T-helper 17 cell (primary cell): Measurements from ENCODE around the gene L3MBTL4. TPM values are rescaled to one million over a fixed set of nuclear protein-coding genes. Genes with fewer than 3 reads are reported as not detected.

ENCODE experiments used
- ATAC-seq: fragments of 150-1000 bp; cut with Tn5 transposase; 2 replicates; pipeline ENCODE4 v1.10.0; 2021; ENCODE audit warnings: mild to moderate bottlenecking, moderate library complexity
- DNase-seq, 3 donors: peaks; one replicate each; pipeline versions ENCODE4 v3.0.0 to v3.0.0-alpha.2; 2020 to 2021
- H3K9me3 ChIP-seq: one replicate; pipeline ENCODE4 v1.7.0; 2013; ENCODE audit warnings: low read length, mild to moderate bottlenecking; ENCODE audit not compliant: control insufficient read depth, poor library complexity, severe bottlenecking
- H3K27ac Mint-ChIP-seq: one replicate; pipeline ENCODE4 v1.8.0; 2022; ENCODE audit warnings: mild to moderate bottlenecking, moderate library complexity, mixed read lengths
- H3K27me3 Mint-ChIP-seq: one replicate; pipeline ENCODE4 v1.8.0; 2022; ENCODE audit warnings: mixed read lengths
- H3K36me3 Mint-ChIP-seq: one replicate; pipeline ENCODE4 v1.8.0; 2022; ENCODE audit warnings: low read depth, mixed read lengths
- H3K4me1 Mint-ChIP-seq: one replicate; pipeline ENCODE4 v1.8.0; 2022; ENCODE audit warnings: mild to moderate bottlenecking, mixed read lengths
- H3K4me3 Mint-ChIP-seq: one replicate; pipeline ENCODE4 v1.8.0; 2022; ENCODE audit warnings: mild to moderate bottlenecking, moderate library complexity, mixed read lengths
- total RNA-seq, 4 donors: library from RNA in 2 of 4; stranded (reverse) in 2 of 4; gene quantifications; one replicate each; pipeline ENCODE4 v1.2.3 and lab custom pipeline; 2022 to 2026

The L3MBTL4 gene
- total RNA-seq, 2 donors from 2014 or later, result 0.18 to 0.80 TPM

GRCh38 chr18:5992381-5992780 lies 422.3 kb downstream of the L3MBTL4 start:
- Mint-ChIP-seq H3K4me3 (no peak overlapping the region), H3K36me3 (no peaks in the 10 kb centered on the region), H3K27ac (no peak overlapping the region), H3K4me1 (no peaks in the 10 kb centered on the region), H3K27me3 (no peaks in the 10 kb centered on the region)
- no peaks in the 10 kb centered on the region for H3K9me3 ChIP-seq
- DNase-seq, result no peak
- ATAC-seq, result no peak

DNA sequence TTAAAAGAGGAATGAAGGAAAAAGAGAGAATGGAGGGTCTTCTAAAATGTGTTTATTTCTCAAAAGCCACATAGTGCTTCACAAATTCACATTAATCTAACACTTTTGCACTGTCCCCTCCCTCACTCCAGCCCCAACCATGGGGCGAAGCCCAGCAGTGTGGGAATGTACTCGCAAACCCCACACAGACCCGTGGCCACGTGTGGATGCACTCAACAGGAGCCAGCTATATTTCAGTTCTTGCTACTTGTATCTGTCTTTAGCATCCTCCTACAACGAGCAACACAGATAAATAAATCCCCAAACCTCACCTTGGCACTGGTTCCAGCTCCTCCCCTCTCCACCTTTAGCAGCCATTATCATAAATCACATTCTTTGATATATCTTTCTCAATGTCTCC lies 427.5 kb downstream of the L3MBTL4 start:
- H3K9me3 ChIP-seq, result no peaks in the 10 kb centered on the region
- no peak for ATAC-seq
- no peaks in the 10 kb centered on the region for H3K36me3 Mint-ChIP-seq
- H3K27me3 Mint-ChIP-seq, result no peaks in the 10 kb centered on the region
- no peak for DNase-seq
- H3K4me3 Mint-ChIP-seq, result no peak overlapping the region
- H3K27ac Mint-ChIP-seq, result no peak overlapping the region
- no peaks in the 10 kb centered on the region for H3K4me1 Mint-ChIP-seq

DNA sequence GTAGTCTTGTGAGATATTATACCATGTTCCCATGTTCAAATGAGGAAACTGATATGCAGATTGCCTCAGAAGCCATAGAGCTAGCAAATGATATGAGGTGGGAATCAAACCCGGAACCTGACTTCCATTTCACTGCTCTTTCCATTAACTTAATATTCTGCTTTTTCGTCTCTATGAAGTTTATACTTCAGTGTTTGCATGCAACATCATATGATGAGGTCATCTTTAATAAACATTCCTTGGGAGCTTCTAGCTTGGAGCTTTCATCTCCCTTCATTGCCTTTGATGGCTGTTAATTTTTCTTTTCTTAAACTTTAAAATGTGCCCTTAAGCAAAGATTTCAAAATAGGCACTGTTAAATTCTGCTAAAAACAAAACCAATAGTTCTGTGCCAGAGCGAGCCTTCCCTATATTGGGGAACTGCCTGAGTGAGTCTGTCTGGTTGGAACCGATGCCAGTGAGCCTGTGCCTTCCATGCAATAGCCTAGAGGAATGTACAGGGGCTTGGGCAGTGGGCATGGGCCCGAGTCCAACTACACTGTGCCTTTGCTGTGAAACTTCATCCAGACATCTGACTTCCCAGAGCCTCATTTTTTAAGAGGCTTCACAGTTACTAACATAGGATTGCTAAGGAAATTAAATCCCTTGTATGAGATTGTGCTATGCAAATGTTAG lies 428.3 kb downstream of the L3MBTL4 start:
- Mint-ChIP-seq H3K36me3 (no peaks in the 10 kb centered on the region), H3K4me3 (no peak overlapping the region), H3K27ac (no peak overlapping the region), H3K27me3 (no peaks in the 10 kb centered on the region), H3K4me1 (no peaks in the 10 kb centered on the region)
- ATAC-seq (no peak), DNase-seq (no peak)
- no peaks in the 10 kb centered on the region for H3K9me3 ChIP-seq

DNA sequence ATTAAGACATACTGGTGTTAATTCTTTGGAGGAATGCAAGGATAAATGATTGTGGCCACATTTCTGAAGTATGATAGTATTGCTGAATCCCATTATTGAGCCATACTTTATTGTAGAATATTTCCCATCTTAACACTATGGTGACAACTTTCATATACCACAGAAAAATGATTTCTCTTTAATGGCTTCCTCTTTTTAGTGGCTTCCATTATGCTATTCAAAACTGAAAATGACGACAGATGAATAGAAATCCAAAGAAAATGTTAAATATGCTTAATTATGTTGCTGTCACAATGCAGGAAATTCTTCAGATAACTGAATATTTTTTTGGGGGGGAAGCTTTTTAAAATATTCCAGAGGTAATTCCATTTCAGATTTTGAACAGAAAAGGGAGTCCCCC lies 430.5 kb downstream of the L3MBTL4 start:
- no peaks in the 10 kb centered on the region for H3K36me3 Mint-ChIP-seq
- no peak overlapping the region for H3K4me3 Mint-ChIP-seq
- H3K27me3 Mint-ChIP-seq, result no peaks in the 10 kb centered on the region
- H3K4me1 Mint-ChIP-seq, result no peaks in the 10 kb centered on the region
- no peak overlapping the region for H3K27ac Mint-ChIP-seq
- ATAC-seq (no peak), DNase-seq (no peak)
- H3K9me3 ChIP-seq, result no peaks in the 10 kb centered on the region

DNA sequence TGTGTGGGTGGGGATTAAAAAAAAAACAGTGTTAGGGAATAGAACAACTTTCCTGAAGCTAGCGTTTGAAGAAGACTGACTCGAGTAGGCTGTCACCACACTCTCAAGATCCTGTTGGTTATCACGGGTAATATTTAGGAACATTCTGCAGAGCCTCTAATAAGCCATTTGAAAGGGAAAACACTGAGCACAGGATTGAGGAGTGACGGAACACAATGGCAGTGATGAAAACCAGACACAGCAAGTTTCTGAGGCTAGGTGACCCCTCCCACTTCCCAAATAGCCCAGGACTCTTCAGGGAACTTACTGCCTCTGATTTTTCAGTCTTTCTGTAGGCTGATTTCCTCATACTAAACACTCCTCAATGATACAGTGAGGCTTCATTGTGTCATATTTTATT lies 431.2 kb downstream of the L3MBTL4 start:
- Mint-ChIP-seq H3K27me3 (no peaks in the 10 kb centered on the region), H3K4me3 (no peak overlapping the region), H3K36me3 (no peaks in the 10 kb centered on the region), H3K27ac (no peak overlapping the region), H3K4me1 (no peaks in the 10 kb centered on the region)
- H3K9me3 ChIP-seq, result no peaks in the 10 kb centered on the region
- DNase-seq (no peak), ATAC-seq (no peak)

- ATAC-seq, result no peak
- DNase-seq, result no peak
- Mint-ChIP-seq H3K4me1 (no peaks in the 10 kb centered on the region), H3K36me3 (no peaks in the 10 kb centered on the region), H3K4me3 (no peak overlapping the region), H3K27ac (no peak overlapping the region), H3K27me3 (no peaks in the 10 kb centered on the region)
- H3K9me3 ChIP-seq, result no peaks in the 10 kb centered on the region
Observed at GRCh38 chr18:5982332-5982731, 432.4 kb downstream of the L3MBTL4 start.

GRCh38 chr18:5980721-5981120 lies 434.0 kb downstream of the L3MBTL4 start:
- H3K9me3 ChIP-seq, result no peaks in the 10 kb centered on the region
- Mint-ChIP-seq H3K4me1 (no peaks in the 10 kb centered on the region), H3K27me3 (no peaks in the 10 kb centered on the region), H3K36me3 (no peaks in the 10 kb centered on the region), H3K27ac (no peak overlapping the region), H3K4me3 (no peak overlapping the region)
- ATAC-seq, result no peak
- no peak for DNase-seq

- Mint-ChIP-seq H3K4me3 (no peak overlapping the region), H3K4me1 (no peaks in the 10 kb centered on the region), H3K27ac (no peak overlapping the region), H3K36me3 (no peaks in the 10 kb centered on the region), H3K27me3 (no peaks in the 10 kb centered on the region)
- DNase-seq, result no peak
- ATAC-seq, result no peak
- H3K9me3 ChIP-seq, result no peaks in the 10 kb centered on the region
Observed at GRCh38 chr18:5979971-5980457, 434.7 kb downstream of the L3MBTL4 start.

DNA sequence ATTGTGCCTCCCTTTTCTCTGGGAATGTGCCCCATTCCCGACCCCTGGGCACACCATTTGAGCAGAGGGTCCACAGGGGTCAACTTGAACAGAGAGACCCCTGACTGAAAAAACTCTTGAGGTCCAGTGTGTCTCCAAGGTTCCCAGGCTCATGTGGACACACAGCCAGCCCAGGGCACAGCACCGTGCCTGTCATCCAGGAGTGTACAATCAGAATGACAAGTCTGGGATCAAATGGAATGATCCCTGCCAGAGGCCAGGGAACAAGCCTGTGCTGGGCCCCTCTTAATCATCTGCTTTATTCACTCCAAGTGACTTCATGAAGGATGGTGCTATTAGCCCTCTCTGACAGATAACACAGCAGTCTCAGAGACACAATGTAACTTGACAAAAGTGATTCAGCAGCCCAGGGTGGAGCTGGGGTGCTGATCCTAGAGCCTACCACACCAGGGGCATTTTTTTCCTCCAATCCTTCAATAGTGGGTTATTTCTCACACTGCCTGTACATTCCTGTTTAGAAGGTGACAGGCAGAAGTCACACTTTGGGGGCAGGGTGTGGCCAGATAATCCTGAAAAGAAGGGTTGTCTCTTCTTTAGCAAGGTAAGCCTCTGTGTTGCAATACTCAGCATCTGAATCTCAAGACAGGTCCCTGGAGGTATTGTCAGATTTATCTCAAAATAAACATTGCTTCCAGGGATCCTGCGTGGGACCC lies 435.4 kb downstream of the L3MBTL4 start:
- Mint-ChIP-seq H3K4me1 (no peaks in the 10 kb centered on the region), H3K36me3 (no peaks in the 10 kb centered on the region), H3K4me3 (no peak overlapping the region), H3K27me3 (no peaks in the 10 kb centered on the region), H3K27ac (no peak overlapping the region)
- H3K9me3 ChIP-seq, result no peaks in the 10 kb centered on the region
- DNase-seq, result no peak
- ATAC-seq, result no peak

- H3K27me3 Mint-ChIP-seq, result no peaks in the 10 kb centered on the region
- H3K27ac Mint-ChIP-seq, result no peak overlapping the region
Observed at GRCh38 chr18:5977022-5977421, 437.7 kb downstream of the L3MBTL4 start.

DNA sequence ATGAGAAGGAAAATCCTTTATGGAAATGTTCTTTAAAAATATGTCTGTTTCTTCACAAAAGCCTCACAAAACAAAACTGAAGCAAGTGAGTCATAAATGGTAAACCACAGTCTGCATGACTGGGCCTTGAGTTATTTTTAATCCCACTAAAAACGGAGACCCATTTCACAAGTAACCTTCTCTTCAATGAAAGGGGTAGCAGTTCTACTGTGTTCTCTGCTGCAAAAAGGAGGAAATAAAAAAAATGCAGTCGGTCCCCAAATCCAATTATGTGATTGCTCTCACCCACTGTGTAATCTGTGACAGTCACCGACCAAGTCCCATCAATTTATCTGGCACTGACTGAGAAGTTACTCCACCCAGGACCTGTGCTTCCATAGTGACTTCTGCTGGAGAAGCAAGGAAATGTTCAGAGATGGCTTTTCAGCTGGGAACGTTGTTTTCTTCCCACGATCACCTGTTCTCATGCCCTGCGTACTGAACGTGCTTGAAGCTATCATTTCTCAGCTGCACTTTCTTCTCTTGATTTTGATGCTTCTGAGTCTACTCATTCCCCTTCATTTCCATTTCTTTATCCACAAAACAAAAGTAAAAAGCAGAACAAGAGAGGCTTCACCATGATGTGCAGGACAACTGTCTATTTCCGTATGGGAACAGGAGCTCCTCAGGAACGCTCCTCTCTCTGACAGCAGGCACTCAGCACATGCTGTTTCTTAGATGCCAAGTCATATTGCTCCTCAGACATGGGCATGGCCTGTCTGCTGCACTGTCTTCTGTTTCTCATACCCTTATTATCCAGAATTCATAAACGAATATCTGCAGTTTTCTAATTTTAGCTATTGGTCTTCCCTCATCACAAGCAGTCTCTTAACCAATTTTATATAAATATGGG lies 439.4 kb downstream of the L3MBTL4 start:
- Mint-ChIP-seq H3K27ac (no peak overlapping the region), H3K4me1 (no peaks in the 10 kb centered on the region), H3K4me3 (no peak overlapping the region), H3K27me3 (no peaks in the 10 kb centered on the region), H3K36me3 (no peaks in the 10 kb centered on the region)
- no peaks in the 10 kb centered on the region for H3K9me3 ChIP-seq
- ATAC-seq, result no peak
- DNase-seq, result no peak

More at GRCh38 chr18:5977022-5977421, 437.7 kb downstream of the L3MBTL4 start:
- ATAC-seq (no peak), DNase-seq (no peak)
- Mint-ChIP-seq H3K4me1 (no peaks in the 10 kb centered on the region), H3K4me3 (no peak overlapping the region), H3K36me3 (no peaks in the 10 kb centered on the region)
- no peaks in the 10 kb centered on the region for H3K9me3 ChIP-seq

- no peak overlapping the region for H3K4me3 Mint-ChIP-seq
- no peaks in the 10 kb centered on the region for H3K27me3 Mint-ChIP-seq
- H3K4me1 Mint-ChIP-seq, result no peaks in the 10 kb centered on the region
- no peaks in the 10 kb centered on the region for H3K36me3 Mint-ChIP-seq
- ATAC-seq (no peak), DNase-seq (no peak)
- no peak overlapping the region for H3K27ac Mint-ChIP-seq
- no peaks in the 10 kb centered on the region for H3K9me3 ChIP-seq
Observed at GRCh38 chr18:5974696-5975095, 440.0 kb downstream of the L3MBTL4 start.

- ATAC-seq (no peak), DNase-seq (no peak)
- H3K27me3 Mint-ChIP-seq, result no peaks in the 10 kb centered on the region
- H3K9me3 ChIP-seq, result no peaks in the 10 kb centered on the region
- no peak overlapping the region for H3K27ac Mint-ChIP-seq
- no peaks in the 10 kb centered on the region for H3K36me3 Mint-ChIP-seq
- no peaks in the 10 kb centered on the region for H3K4me1 Mint-ChIP-seq
- no peak overlapping the region for H3K4me3 Mint-ChIP-seq
Observed at GRCh38 chr18:5973099-5973498, 441.6 kb downstream of the L3MBTL4 start.
